ENCODE results near the gene HS6ST3.

- TF ChIP-seq CTCF (conservative IDR thresholded peaks at IDR 0.05 in 1 of 2, IDR thresholded peaks at IDR 0.05 in 1 of 2; ENCODE audit: extremely low read depth in 1 of 2, insufficient read depth in 1 of 2, low read depth in 1 of 2, low read length in 2 of 2) (no peak), EZH2 (IDR thresholded peaks at IDR 0.05; ENCODE audit: borderline replicate concordance, low read length) (no peak)
Measured at GRCh38 chr13:96772426-96772825, 682.5 kb downstream of the HS6ST3 start.
